BLaER1 treated with 17β-estradiol and CSF1 and Interleukin-3, amounts not matched to agents 10 nM and 100 nM (cell line): ENCODE data around the gene FLT1.
A peak's percentile ranks its signal among the peaks of the same experiment; 100 is the strongest.

ENCODE experiments used
- H3K27ac ChIP-seq, 11 experiments: shearing (Covaris generic); formaldehyde crosslinking; 2 replicates each; pipeline ENCODE4 v1.8.1; 2022
- H3K27me3 ChIP-seq, 11 experiments: shearing (Covaris generic); formaldehyde crosslinking; 2 replicates each; pipeline ENCODE4 v1.8.1; 2022
- H3K36me3 ChIP-seq, 11 experiments: shearing (Covaris generic); formaldehyde crosslinking; 2 replicates each; pipeline ENCODE4 v1.8.1; 2022
- H3K4me1 ChIP-seq, 10 experiments: shearing (Covaris generic); formaldehyde crosslinking; 2 replicates each; pipeline ENCODE4 v1.8.1; 2022
- H3K4me2 ChIP-seq, 11 experiments: shearing (Covaris generic); formaldehyde crosslinking; 2 replicates each; pipeline ENCODE4 v1.8.1; 2022
- H3K4me3 ChIP-seq, 10 experiments: shearing (Covaris generic); formaldehyde crosslinking; 2 replicates each; pipeline ENCODE4 v1.8.1; 2022
- H3K9ac ChIP-seq, 11 experiments: shearing (Covaris generic); formaldehyde crosslinking; 2 replicates each; pipeline ENCODE4 v1.8.1; 2022
- H3K9me3 ChIP-seq, 11 experiments: shearing (Covaris generic); formaldehyde crosslinking; replicated peaks in 1 of 11; 2 replicates each; pipeline ENCODE4 v1.8.1; 2022
- H4K20me1 ChIP-seq, 11 experiments: shearing (Covaris generic); formaldehyde crosslinking; 2 replicates each; pipeline ENCODE4 v1.8.1; 2022
- Cebpa-rat ChIP-seq, 11 experiments: shearing (Covaris generic); IDR thresholded peaks; 2 replicates each; pipeline ENCODE4 v1.8.1; 2022

FLT1 gene

GRCh38 chr13:28478127-28478526, 16.8 kb downstream of the FLT1 start:
- H4K20me1 ChIP-seq: peaks cover 0 to 84% (median 17%) of the 10 kb centered on the region in 11 experiments; a peak in 11 of 22 replicates
- H3K36me3 ChIP-seq: peaks cover 0 to 67% (median 29%) of the 10 kb centered on the region in 11 experiments; a peak in 18 of 22 replicates
- H3K27ac ChIP-seq: no peak overlapping the region
- H3K4me1 ChIP-seq: peaks cover 0 to 52% (median 28%) of the 10 kb centered on the region in 10 experiments; a peak in 13 of 20 replicates
- H3K4me2 ChIP-seq: no peak overlapping the region
- no peak for TF ChIP-seq Cebpa-rat (IDR thresholded peaks at IDR 0.05)
- H3K9ac ChIP-seq: no peak overlapping the region
- peaks cover 0 to 8% (median 2%) of the 10 kb centered on the region in 11 experiments; a peak in 11 of 22 replicates for H3K9me3 ChIP-seq
- no peak overlapping the region for H3K4me3 ChIP-seq
- H3K27me3 ChIP-seq: no peaks in the 10 kb centered on the region

DNA sequence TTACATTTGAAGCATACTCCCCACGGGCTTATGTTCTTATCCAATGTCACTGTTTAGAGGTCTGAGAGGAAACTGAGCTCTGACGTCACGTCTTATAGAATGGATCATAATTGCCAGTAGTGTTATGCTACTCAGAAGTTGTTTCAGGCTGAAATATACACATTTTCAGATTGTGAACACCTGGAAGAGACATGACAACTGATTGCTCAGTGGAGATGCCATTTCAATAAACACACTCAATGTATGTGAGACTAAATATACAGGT, 17.3 kb downstream of the FLT1 start:
- H3K4me2 ChIP-seq: peak overlapping the region in 1 of 11 experiments; percentile 76; a peak in 1 of 22 replicates
- no peaks in the 10 kb centered on the region for H3K27me3 ChIP-seq
- no peak for TF ChIP-seq Cebpa-rat (IDR thresholded peaks at IDR 0.05)
- H4K20me1 ChIP-seq: peaks cover 0 to 80% (median 17%) of the 10 kb centered on the region in 11 experiments; a peak in 10 of 22 replicates
- peaks cover 0 to 53% (median 28%) of the 10 kb centered on the region in 10 experiments; a peak in 13 of 20 replicates for H3K4me1 ChIP-seq
- peak overlapping the region in 1 of 11 experiments; percentile 73; a peak in 2 of 22 replicates for H3K27ac ChIP-seq
- H3K4me3 ChIP-seq: no peak overlapping the region
- peaks cover 0 to 67% (median 31%) of the 10 kb centered on the region in 11 experiments; a peak in 18 of 22 replicates for H3K36me3 ChIP-seq
- no peak overlapping the region for H3K9ac ChIP-seq
- H3K9me3 ChIP-seq: peaks cover 0 to 13% (median 7%) of the 10 kb centered on the region in 11 experiments; a peak in 12 of 22 replicates

GRCh38 chr13:28476919-28477708, 17.8 kb downstream of the FLT1 start:
- peak overlapping the region in 5 of 11 experiments; percentile 42 to 76 (median 68); a peak in 8 of 22 replicates for H3K4me2 ChIP-seq
- H3K36me3 ChIP-seq: peaks cover 0 to 67% (median 31%) of the 10 kb centered on the region in 11 experiments; a peak in 18 of 22 replicates
- H3K4me3 ChIP-seq: no peak overlapping the region
- peaks cover 0 to 80% (median 17%) of the 10 kb centered on the region in 11 experiments; a peak in 10 of 22 replicates for H4K20me1 ChIP-seq
- no peaks in the 10 kb centered on the region for H3K27me3 ChIP-seq
- no peak for TF ChIP-seq Cebpa-rat (IDR thresholded peaks at IDR 0.05)
- peaks cover 0 to 58% (median 29%) of the 10 kb centered on the region in 10 experiments; a peak in 15 of 20 replicates for H3K4me1 ChIP-seq
- no peak overlapping the region for H3K9ac ChIP-seq
- H3K27ac ChIP-seq: peak overlapping the region in 4 of 11 experiments; percentile 45 to 73 (median 56); a peak in 8 of 22 replicates
- H3K9me3 ChIP-seq: peaks cover 0 to 16% (median 7%) of the 10 kb centered on the region in 11 experiments; a peak in 13 of 22 replicates

DNA sequence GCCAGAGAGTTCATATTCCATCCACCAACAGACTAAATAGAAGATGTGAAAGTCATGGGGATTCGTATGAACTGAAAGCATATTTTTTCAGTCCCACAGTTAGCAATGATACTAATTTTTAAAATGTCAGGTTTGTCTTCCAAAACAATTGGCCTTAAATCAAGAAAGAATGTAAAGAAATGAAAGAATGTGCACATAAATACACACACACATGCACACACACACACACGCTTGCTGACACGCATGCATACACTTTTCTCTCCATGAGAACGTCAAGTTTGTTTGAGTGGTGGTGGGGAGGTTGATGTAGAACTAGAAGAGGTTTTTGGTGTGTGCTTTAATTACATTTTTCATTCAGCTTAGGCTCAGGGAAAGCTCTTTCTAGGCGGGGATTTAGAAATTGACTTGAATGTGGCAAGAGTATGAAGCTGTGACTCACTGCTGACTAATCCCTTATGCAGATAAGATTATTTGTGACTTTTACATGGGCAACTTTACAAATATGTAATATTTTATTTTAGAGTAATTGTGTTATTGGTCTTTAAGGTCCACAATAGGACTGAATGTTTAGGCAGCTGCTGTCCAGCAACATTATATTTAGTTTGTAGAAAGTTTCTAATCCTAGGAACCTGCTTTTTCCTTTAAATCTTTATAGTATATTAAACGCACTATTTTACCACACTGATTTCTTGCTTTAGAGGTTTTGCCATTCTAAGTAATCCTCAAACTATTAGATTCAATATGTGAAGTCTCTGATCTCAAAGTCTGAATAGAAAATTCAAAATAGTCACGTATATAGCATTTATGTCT, 18.8 kb downstream of the FLT1 start:
- peaks cover 0 to 78% (median 14%) of the 10 kb centered on the region in 11 experiments; a peak in 10 of 22 replicates for H4K20me1 ChIP-seq
- peaks cover 0 to 66% (median 23%) of the 10 kb centered on the region in 11 experiments; a peak in 18 of 22 replicates for H3K36me3 ChIP-seq
- H3K9me3 ChIP-seq: peaks cover 0 to 16% (median 7%) of the 10 kb centered on the region in 11 experiments; a peak in 13 of 22 replicates
- H3K4me3 ChIP-seq: no peak overlapping the region
- H3K4me2 ChIP-seq: peak overlapping the region in 7 of 11 experiments; percentile 2 to 76 (median 61); a peak in 13 of 22 replicates
- H3K27me3 ChIP-seq: no peaks in the 10 kb centered on the region
- peak overlapping the region in 9 of 11 experiments; percentile 14 to 73 (median 37); a peak in 15 of 22 replicates for H3K27ac ChIP-seq
- peak overlapping the region in 4 of 11 experiments; percentile 8 to 40 (median 25); a peak in 5 of 22 replicates for H3K9ac ChIP-seq
- TF ChIP-seq Cebpa-rat (IDR thresholded peaks at IDR 0.05): peak in 1 of 11 experiments; percentile 37; a peak in 1 of 22 replicates
- peaks cover 4 to 68% (median 39%) of the 10 kb centered on the region in 10 experiments for H3K4me1 ChIP-seq

- Histone ChIP-seq H3K9me3 (peaks cover 0 to 20% (median 9%) of the 10 kb centered on the region in 11 experiments; a peak in 15 of 22 replicates), H3K27me3 (no peaks in the 10 kb centered on the region), H3K4me3 (no peak overlapping the region), H3K4me2 (peak overlapping the region in 7 of 11 experiments; percentile 1 to 54 (median 21); a peak in 9 of 22 replicates), H3K9ac (no peak overlapping the region), H3K4me1 (peaks cover 16 to 78% (median 54%) of the 10 kb centered on the region in 10 experiments), H3K36me3 (peaks cover 0 to 57% (median 19%) of the 10 kb centered on the region in 11 experiments; a peak in 16 of 22 replicates), H4K20me1 (peaks cover 0 to 75% (median 7%) of the 10 kb centered on the region in 11 experiments; a peak in 8 of 22 replicates), H3K27ac (peak overlapping the region in 6 of 11 experiments; percentile 8 to 73 (median 45); a peak in 7 of 22 replicates)
- no peak for TF ChIP-seq Cebpa-rat (IDR thresholded peaks at IDR 0.05)
Measured at GRCh38 chr13:28474491-28475134, 20.3 kb downstream of the FLT1 start.

- TF ChIP-seq Cebpa-rat (IDR thresholded peaks at IDR 0.05): no peak
- H3K4me3 ChIP-seq: no peak overlapping the region
- H4K20me1 ChIP-seq: peaks cover 0 to 64% (median 7%) of the 10 kb centered on the region in 11 experiments; a peak in 7 of 22 replicates
- peak overlapping the region in 5 of 11 experiments; percentile 21 to 90 (median 88); a peak in 5 of 22 replicates for H3K27ac ChIP-seq
- no peaks in the 10 kb centered on the region for H3K27me3 ChIP-seq
- H3K9me3 ChIP-seq: peaks cover 0 to 32% (median 15%) of the 10 kb centered on the region in 11 experiments; a peak in 16 of 22 replicates
- no peak overlapping the region for H3K4me2 ChIP-seq
- peaks cover 0 to 62% (median 27%) of the 10 kb centered on the region in 11 experiments; a peak in 17 of 22 replicates for H3K36me3 ChIP-seq
- no peak overlapping the region for H3K9ac ChIP-seq
- peaks cover 30 to 89% (median 69%) of the 10 kb centered on the region in 10 experiments for H3K4me1 ChIP-seq
Measured at GRCh38 chr13:28473044-28473443, 21.9 kb downstream of the FLT1 start.

- peak overlapping the region in 8 of 11 experiments; percentile 18 to 72 (median 66); a peak in 12 of 22 replicates for H3K4me2 ChIP-seq
- no peak for TF ChIP-seq Cebpa-rat (IDR thresholded peaks at IDR 0.05)
- peaks cover 0 to 52% (median 0%) of the 10 kb centered on the region in 11 experiments; a peak in 5 of 22 replicates for H4K20me1 ChIP-seq
- no peak overlapping the region for H3K9ac ChIP-seq
- peaks cover 0 to 60% (median 37%) of the 10 kb centered on the region in 11 experiments; a peak in 18 of 22 replicates for H3K36me3 ChIP-seq
- H3K9me3 ChIP-seq: peaks cover 0 to 37% (median 15%) of the 10 kb centered on the region in 11 experiments; a peak in 16 of 22 replicates
- no peak overlapping the region for H3K4me3 ChIP-seq
- H3K4me1 ChIP-seq: peaks cover 33 to 86% (median 75%) of the 10 kb centered on the region in 10 experiments
- H3K27ac ChIP-seq: peak overlapping the region in 8 of 11 experiments; percentile 36 to 93 (median 88); a peak in 15 of 22 replicates
- H3K27me3 ChIP-seq: no peaks in the 10 kb centered on the region
Measured at GRCh38 chr13:28471421-28471820, 23.5 kb downstream of the FLT1 start.
